ENCODE results near the gene GLYAT. TPM values are rescaled to one million over a fixed set of nuclear protein-coding genes. Genes with fewer than 3 reads are reported as not detected.

Gene GLYAT
- total RNA-seq, 1 donor from 2014 or later: not detected

DNA sequence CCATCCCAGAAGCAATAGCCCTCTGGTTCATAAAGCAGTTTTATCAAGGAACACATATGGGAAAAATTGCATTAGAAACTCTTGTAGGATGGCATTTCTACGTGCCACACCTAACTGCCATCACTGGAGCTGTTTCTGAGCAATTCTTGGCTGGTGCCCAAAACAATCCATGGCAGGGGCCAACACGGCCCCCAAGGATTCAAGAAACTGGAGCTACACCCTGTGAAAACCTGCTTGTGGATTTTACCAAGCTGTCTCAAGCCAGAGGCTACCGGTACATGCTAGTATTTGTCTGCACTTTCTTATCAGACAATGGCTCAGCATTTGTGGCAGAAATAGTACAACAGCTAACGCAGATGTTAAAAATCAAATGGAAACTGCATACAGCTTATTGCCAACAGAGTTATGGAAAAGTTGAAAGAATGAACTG, 42.4 kb upstream of the GLYAT start:
- no peaks in the 10 kb centered on the region for H3K36me3 ChIP-seq (ENCODE audit: control insufficient read depth, insufficient read depth, low read length)
- TF ChIP-seq, protein P1, sequence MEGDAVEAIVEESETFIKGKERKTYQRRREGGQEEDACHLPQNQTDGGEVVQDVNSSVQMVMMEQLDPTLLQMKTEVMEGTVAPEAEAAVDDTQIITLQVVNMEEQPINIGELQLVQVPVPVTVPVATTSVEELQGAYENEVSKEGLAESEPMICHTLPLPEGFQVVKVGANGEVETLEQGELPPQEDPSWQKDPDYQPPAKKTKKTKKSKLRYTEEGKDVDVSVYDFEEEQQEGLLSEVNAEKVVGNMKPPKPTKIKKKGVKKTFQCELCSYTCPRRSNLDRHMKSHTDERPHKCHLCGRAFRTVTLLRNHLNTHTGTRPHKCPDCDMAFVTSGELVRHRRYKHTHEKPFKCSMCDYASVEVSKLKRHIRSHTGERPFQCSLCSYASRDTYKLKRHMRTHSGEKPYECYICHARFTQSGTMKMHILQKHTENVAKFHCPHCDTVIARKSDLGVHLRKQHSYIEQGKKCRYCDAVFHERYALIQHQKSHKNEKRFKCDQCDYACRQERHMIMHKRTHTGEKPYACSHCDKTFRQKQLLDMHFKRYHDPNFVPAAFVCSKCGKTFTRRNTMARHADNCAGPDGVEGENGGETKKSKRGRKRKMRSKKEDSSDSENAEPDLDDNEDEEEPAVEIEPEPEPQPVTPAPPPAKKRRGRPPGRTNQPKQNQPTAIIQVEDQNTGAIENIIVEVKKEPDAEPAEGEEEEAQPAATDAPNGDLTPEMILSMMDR (IDR thresholded peaks at IDR 0.05; ENCODE audit: insufficient read depth, low read length, poor library complexity, severe bottlenecking): no peak
- no peaks in the 10 kb centered on the region for H3K27me3 ChIP-seq (ENCODE audit: control insufficient read depth, insufficient read depth, low read length)
- H3K4me3 ChIP-seq (ENCODE audit: low read depth, low read length): no peak overlapping the region
- no peak for DNase-seq (ENCODE audit: low read depth)

DNA sequence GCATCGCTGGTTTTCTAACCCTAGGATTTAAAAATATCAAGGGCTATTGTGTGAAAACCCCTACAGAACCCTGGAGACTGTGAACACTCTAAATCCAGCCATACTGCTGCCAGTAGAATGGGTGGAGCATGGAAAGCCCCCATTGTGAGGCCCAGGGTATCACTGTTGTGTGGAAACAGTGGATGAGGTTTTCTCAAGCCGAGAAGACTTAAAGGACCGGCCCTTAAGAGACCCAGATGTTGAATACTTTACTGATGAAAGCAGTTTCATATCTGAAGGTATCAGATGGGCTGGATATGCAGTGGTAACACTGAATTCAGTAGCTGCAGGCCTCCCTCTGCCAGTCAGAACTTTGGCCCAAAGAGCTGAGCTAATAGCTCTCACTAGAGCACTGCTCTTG, 41.6 kb upstream of the GLYAT start:
- TF ChIP-seq, protein P1 (IDR thresholded peaks at IDR 0.05; ENCODE audit: insufficient read depth, low read length, poor library complexity, severe bottlenecking): no peak
- H3K27me3 ChIP-seq (ENCODE audit: control insufficient read depth, insufficient read depth, low read length): no peaks in the 10 kb centered on the region
- no peaks in the 10 kb centered on the region for H3K36me3 ChIP-seq (ENCODE audit: control insufficient read depth, insufficient read depth, low read length)
- DNase-seq (ENCODE audit: low read depth): no peak
- no peak overlapping the region for H3K4me3 ChIP-seq (ENCODE audit: low read depth, low read length)

- H3K4me3 ChIP-seq (ENCODE audit: low read depth, low read length): no peak overlapping the region
- no peaks in the 10 kb centered on the region for H3K27me3 ChIP-seq (ENCODE audit: control insufficient read depth, insufficient read depth, low read length)
- DNase-seq (ENCODE audit: low read depth): no peak
- H3K36me3 ChIP-seq (ENCODE audit: control insufficient read depth, insufficient read depth, low read length): no peaks in the 10 kb centered on the region
- TF ChIP-seq, protein P1 (IDR thresholded peaks at IDR 0.05; ENCODE audit: insufficient read depth, low read length, poor library complexity, severe bottlenecking): no peak
Measured at GRCh38 chr11:58772329-58773285, 40.9 kb upstream of the GLYAT start.

DNA sequence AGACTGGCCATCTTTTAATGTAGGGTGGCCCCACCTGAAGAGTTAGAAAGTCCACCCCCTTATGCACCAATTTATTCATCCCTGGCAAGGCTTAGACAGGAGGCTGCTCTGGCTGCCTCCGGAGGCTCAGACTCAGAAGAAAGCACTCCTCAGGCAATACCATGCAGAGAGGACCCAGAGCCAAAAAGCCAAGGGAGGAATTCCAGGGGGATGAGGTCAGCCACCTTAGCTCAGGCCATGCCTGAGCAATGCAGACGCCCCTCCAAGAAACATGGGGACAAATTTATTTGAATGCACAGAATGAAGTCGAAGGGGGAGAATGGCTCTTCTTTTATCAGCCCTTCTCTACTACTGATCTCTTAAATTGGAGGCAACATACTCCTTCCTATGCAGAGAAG, 39.7 kb upstream of the GLYAT start:
- H3K4me3 ChIP-seq (ENCODE audit: low read depth, low read length): no peak overlapping the region
- H3K36me3 ChIP-seq (ENCODE audit: control insufficient read depth, insufficient read depth, low read length): no peaks in the 10 kb centered on the region
- no peak for DNase-seq (ENCODE audit: low read depth)
- TF ChIP-seq, protein P1 (IDR thresholded peaks at IDR 0.05; ENCODE audit: insufficient read depth, low read length, poor library complexity, severe bottlenecking): no peak
- H3K27me3 ChIP-seq (ENCODE audit: control insufficient read depth, insufficient read depth, low read length): no peaks in the 10 kb centered on the region

- DNase-seq (ENCODE audit: low read depth): no peak
- no peaks in the 10 kb centered on the region for H3K36me3 ChIP-seq (ENCODE audit: control insufficient read depth, insufficient read depth, low read length)
- H3K27me3 ChIP-seq (ENCODE audit: control insufficient read depth, insufficient read depth, low read length): no peaks in the 10 kb centered on the region
- H3K4me3 ChIP-seq (ENCODE audit: low read depth, low read length): no peak overlapping the region
- TF ChIP-seq, protein P1 (IDR thresholded peaks at IDR 0.05; ENCODE audit: insufficient read depth, low read length, poor library complexity, severe bottlenecking): no peak
Measured at GRCh38 chr11:58770627-58771457, 39.1 kb upstream of the GLYAT start.
